HEK293T (cell line): ENCODE results near the gene DLEU7.

Experiments
- CTBP1 ChIP-seq: fragments of 450-650 bp; IDR thresholded peaks from 2 replicates; pipeline ENCODE4 v1.6.1; 2016; ENCODE audit warnings: borderline replicate concordance
- ELF4 ChIP-seq: fragments of 450-650 bp; IDR thresholded peaks from 2 replicates; pipeline ENCODE4 v1.6.1; 2017; ENCODE audit warnings: antibody characterized with exemption
- FOXA1 ChIP-seq: fragments of 450-650 bp; IDR thresholded peaks from 2 replicates; pipeline ENCODE4 v1.6.1; 2016; ENCODE audit warnings: mild to moderate bottlenecking
- FOXK2 ChIP-seq: fragments of 450-650 bp; IDR thresholded peaks from 2 replicates; pipeline ENCODE4 v1.6.1; 2016; ENCODE audit warnings: mild to moderate bottlenecking
- FOXM1 ChIP-seq: fragments of 450-650 bp; IDR thresholded peaks from 2 replicates; pipeline ENCODE4 v1.6.1; 2017; ENCODE audit warnings: mild to moderate bottlenecking, borderline replicate concordance
- L3MBTL2 ChIP-seq: fragments of 450-650 bp; conservative IDR thresholded peaks from 2 replicates; pipeline ENCODE4 v1.6.1; 2016; ENCODE audit warnings: mild to moderate bottlenecking
- LEF1 ChIP-seq: fragments of 450-650 bp; IDR thresholded peaks from 2 replicates; pipeline ENCODE4 v1.6.1; 2017; ENCODE audit warnings: mild to moderate bottlenecking, borderline replicate concordance
- SP1 ChIP-seq: fragments of 450-650 bp; IDR thresholded peaks from 2 replicates; pipeline ENCODE4 v1.6.1; 2017
- SUZ12 ChIP-seq: fragments of 450-650 bp; IDR thresholded peaks from 2 replicates; pipeline ENCODE4 v1.6.1; 2016; ENCODE audit warnings: mild to moderate bottlenecking

DNA sequence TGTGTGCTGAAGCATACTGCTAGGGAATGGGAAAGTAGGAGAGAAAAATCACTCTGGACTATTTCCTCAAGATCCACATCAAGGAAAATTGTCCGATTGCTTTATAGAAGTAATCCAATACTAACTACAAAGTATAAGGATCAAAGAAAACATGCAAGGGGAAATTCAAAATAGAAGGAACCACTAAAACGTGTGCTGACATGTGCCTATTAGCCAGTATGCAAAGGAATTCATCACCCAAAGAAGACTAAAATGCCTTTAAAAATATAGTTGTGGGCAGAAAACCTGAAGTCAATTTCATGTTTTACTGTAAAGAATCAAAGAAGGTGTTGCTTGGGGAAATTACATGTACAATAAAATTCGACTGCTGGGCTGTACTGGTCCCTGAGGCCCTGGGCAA, 14.3 kb downstream of the DLEU7 start:
- TF ChIP-seq FOXA1 = no peak
- TF ChIP-seq FOXK2 = no peak
- no peak for TF ChIP-seq L3MBTL2
- no peak for TF ChIP-seq SUZ12
- TF ChIP-seq SP1 = no peak
- no peak for TF ChIP-seq FOXM1
- TF ChIP-seq LEF1 = no peak
- no peak for TF ChIP-seq CTBP1
- no peak for TF ChIP-seq ELF4
